Vagina (tissue), 2 donors: ENCODE measurements around the gene C1QL2. TPM values are rescaled to one million over a fixed set of nuclear protein-coding genes. Genes with fewer than 3 reads are reported as not detected.

Experiments
- DNase-seq, 2 donors: peaks; one replicate each; pipeline ENCODE4 v3.0.0-alpha.2; 2017; ENCODE audit errors: extremely low spot score in 2 of 2
- H3K27ac ChIP-seq: fragments of 200-600 bp; sonication (generic); one replicate; pipeline ENCODE4 v1.5.1; 2019
- H3K27me3 ChIP-seq: fragments of 200-600 bp; sonication (generic); one replicate; pipeline ENCODE4 v1.5.1; 2019
- H3K36me3 ChIP-seq, 2 donors: fragments of 200-600 bp; sonication (generic); one replicate each; pipeline ENCODE4 v1.5.1; 2017 to 2019
- H3K4me1 ChIP-seq: fragments of 200-600 bp; sonication (generic); one replicate; pipeline ENCODE4 v1.5.1; 2019
- H3K4me3 ChIP-seq, 2 donors: fragments of 200-600 bp; sonication (generic); 1 replicate in 1 of 2; 2 replicates in 1 of 2; pipeline ENCODE4 v1.5.1; 2016 to 2019
- H3K9me3 ChIP-seq: fragments of 200-600 bp; sonication (generic); one replicate; pipeline ENCODE4 v1.5.1; 2019
- CTCF ChIP-seq, 3 experiments: fragments of 450-650 bp in 2 of 3; fragments of 200-600 bp in 1 of 3; sonication (generic) in 1 of 3; IDR thresholded peaks; one replicate each; pipeline ENCODE4 v1.5.1; 2017 to 2019; ENCODE audit warnings: antibody characterized with exemption in 3 of 3, mild to moderate bottlenecking in 2 of 3, moderate library complexity in 2 of 3
- POLR2A ChIP-seq, 2 donors: fragments of 450-650 bp; IDR thresholded peaks; one replicate each; pipeline ENCODE4 v1.6.1; 2017; ENCODE audit warnings: antibody characterized with exemption in 2 of 2, mild to moderate bottlenecking in 2 of 2, moderate library complexity in 2 of 2
- POLR2AphosphoS5 ChIP-seq, 2 donors: sonication (generic); formaldehyde crosslinking; IDR thresholded peaks; one replicate each; pipeline ENCODE4 v1.9.0; 2017; ENCODE audit warnings: antibody characterized with exemption in 2 of 2, mild to moderate bottlenecking in 2 of 2, low read depth in 1 of 2; ENCODE audit not compliant: insufficient read depth in 1 of 2
- intact Hi-C: fragments of 100-400 bp; cut with DNase I; formaldehyde crosslinking; loops from one replicate; pipeline ENCODE4 v1.15.1; 2023
- total RNA-seq: library from RNA; depleted of rRNA; stranded (reverse); fragments of >200 nt; gene quantifications from one replicate; pipeline ENCODE4 v1.2.3, GENCODE V29; 2016

C1QL2 gene
- total RNA-seq, 1 donor from 2014 or later, result not detected

GRCh38 chr2:119123389-119123788 lies 35.2 kb downstream of the C1QL2 start:
- H3K27me3 ChIP-seq, result no peaks in the 10 kb centered on the region

GRCh38 chr2:119122663-119123062 lies 35.9 kb downstream of the C1QL2 start:
- Histone ChIP-seq H3K9me3 (no peaks in the 10 kb centered on the region), H3K4me1 (no peaks in the 10 kb centered on the region), H3K4me3 (no peak overlapping the region), H3K27ac (no peak overlapping the region), H3K36me3 (no peaks in the 10 kb centered on the region), H3K27me3 (no peaks in the 10 kb centered on the region)
- intact Hi-C loops, result no loop called here
- no peak for DNase-seq
- TF ChIP-seq CTCF (IDR thresholded peaks at IDR 0.05) (no peak), POLR2AphosphoS5 (IDR thresholded peaks at IDR 0.05; ENCODE audit: insufficient read depth in 1 of 2, low read depth in 1 of 2) (no peak), POLR2A (IDR thresholded peaks at IDR 0.05) (no peak)

More at GRCh38 chr2:119123389-119123788, 35.2 kb downstream of the C1QL2 start:
- DNase-seq, result no peak
- Histone ChIP-seq H3K4me3 (no peak overlapping the region), H3K27ac (no peak overlapping the region), H3K36me3 (no peaks in the 10 kb centered on the region), H3K4me1 (no peaks in the 10 kb centered on the region), H3K9me3 (no peaks in the 10 kb centered on the region)
- no peak for TF ChIP-seq POLR2A (IDR thresholded peaks at IDR 0.05)
- TF ChIP-seq POLR2AphosphoS5 (IDR thresholded peaks at IDR 0.05; ENCODE audit: insufficient read depth in 1 of 2, low read depth in 1 of 2), result no peak
- no peak for TF ChIP-seq CTCF (IDR thresholded peaks at IDR 0.05)
- intact Hi-C loops, result no loop called here

GRCh38 chr2:119119999-119120756 lies 38.4 kb downstream of the C1QL2 start:
- intact Hi-C loops, result loop anchor here (10.0 kb wide), 1 partner anchor 145 kb away; no protein-coding TSS in a partner anchor
- H3K4me1 ChIP-seq, result no peaks in the 10 kb centered on the region
- no peaks in the 10 kb centered on the region for H3K9me3 ChIP-seq
- no peak for TF ChIP-seq CTCF (IDR thresholded peaks at IDR 0.05)
- DNase-seq, result no peak
- H3K27ac ChIP-seq, result no peak overlapping the region
- H3K36me3 ChIP-seq, result no peaks in the 10 kb centered on the region
- no peak overlapping the region for H3K4me3 ChIP-seq
- no peaks in the 10 kb centered on the region for H3K27me3 ChIP-seq

GRCh38 chr2:119119076-119119785 lies 39.3 kb downstream of the C1QL2 start:
- Histone ChIP-seq H3K4me1 (no peaks in the 10 kb centered on the region), H3K4me3 (no peak overlapping the region), H3K27ac (no peak overlapping the region), H3K36me3 (no peaks in the 10 kb centered on the region), H3K27me3 (no peaks in the 10 kb centered on the region), H3K9me3 (no peaks in the 10 kb centered on the region)
- intact Hi-C loops, result loop anchor here (10.0 kb wide), 1 partner anchor 146 kb away; no protein-coding TSS in a partner anchor
- peak in 1 of 2 donors; percentile 55 for DNase-seq
- TF ChIP-seq POLR2AphosphoS5 (IDR thresholded peaks at IDR 0.05; ENCODE audit: insufficient read depth in 1 of 2, low read depth in 1 of 2) (no peak), POLR2A (IDR thresholded peaks at IDR 0.05) (no peak), CTCF (IDR thresholded peaks at IDR 0.05) (no peak)
